ENCODE measurements around the gene NAPG.

DNA sequence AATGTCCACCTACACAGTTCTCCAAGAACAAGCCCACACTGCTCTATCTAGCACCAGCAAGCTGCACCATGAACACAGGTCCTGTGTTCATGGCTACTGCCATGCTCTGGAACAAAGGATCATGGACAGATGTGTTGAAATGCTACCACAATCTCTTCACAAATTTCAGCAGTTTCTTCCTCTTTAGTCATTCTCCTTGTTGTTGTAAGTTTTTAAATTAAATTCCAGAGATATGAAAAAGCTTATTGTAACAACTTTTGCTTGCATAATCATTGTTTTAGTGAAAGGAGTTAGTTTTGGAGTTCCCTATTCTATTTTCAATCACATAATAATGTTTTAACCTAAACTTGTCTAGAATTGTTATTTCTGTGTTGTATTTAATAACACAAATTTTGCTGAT, 17.2 kb upstream of the NAPG start:
- TF ChIP-seq, protein P1, sequence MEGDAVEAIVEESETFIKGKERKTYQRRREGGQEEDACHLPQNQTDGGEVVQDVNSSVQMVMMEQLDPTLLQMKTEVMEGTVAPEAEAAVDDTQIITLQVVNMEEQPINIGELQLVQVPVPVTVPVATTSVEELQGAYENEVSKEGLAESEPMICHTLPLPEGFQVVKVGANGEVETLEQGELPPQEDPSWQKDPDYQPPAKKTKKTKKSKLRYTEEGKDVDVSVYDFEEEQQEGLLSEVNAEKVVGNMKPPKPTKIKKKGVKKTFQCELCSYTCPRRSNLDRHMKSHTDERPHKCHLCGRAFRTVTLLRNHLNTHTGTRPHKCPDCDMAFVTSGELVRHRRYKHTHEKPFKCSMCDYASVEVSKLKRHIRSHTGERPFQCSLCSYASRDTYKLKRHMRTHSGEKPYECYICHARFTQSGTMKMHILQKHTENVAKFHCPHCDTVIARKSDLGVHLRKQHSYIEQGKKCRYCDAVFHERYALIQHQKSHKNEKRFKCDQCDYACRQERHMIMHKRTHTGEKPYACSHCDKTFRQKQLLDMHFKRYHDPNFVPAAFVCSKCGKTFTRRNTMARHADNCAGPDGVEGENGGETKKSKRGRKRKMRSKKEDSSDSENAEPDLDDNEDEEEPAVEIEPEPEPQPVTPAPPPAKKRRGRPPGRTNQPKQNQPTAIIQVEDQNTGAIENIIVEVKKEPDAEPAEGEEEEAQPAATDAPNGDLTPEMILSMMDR (IDR thresholded peaks at IDR 0.05) = no peak
- TF ChIP-seq, protein P2, sequence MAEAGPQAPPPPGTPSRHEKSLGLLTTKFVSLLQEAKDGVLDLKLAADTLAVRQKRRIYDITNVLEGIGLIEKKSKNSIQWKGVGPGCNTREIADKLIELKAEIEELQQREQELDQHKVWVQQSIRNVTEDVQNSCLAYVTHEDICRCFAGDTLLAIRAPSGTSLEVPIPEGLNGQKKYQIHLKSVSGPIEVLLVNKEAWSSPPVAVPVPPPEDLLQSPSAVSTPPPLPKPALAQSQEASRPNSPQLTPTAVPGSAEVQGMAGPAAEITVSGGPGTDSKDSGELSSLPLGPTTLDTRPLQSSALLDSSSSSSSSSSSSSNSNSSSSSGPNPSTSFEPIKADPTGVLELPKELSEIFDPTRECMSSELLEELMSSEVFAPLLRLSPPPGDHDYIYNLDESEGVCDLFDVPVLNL (CRISPR knock-in tag; IDR thresholded peaks at IDR 0.05; ENCODE audit: borderline replicate concordance, low read depth) = no peak
- TF ChIP-seq ATF1 (CRISPR knock-in tag; IDR thresholded peaks at IDR 0.05) = no peak
- TF ChIP-seq, protein P3, sequence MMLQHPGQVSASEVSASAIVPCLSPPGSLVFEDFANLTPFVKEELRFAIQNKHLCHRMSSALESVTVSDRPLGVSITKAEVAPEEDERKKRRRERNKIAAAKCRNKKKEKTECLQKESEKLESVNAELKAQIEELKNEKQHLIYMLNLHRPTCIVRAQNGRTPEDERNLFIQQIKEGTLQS (CRISPR knock-in tag; conservative IDR thresholded peaks at IDR 0.05) = no peak
- TF ChIP-seq, protein P4, sequence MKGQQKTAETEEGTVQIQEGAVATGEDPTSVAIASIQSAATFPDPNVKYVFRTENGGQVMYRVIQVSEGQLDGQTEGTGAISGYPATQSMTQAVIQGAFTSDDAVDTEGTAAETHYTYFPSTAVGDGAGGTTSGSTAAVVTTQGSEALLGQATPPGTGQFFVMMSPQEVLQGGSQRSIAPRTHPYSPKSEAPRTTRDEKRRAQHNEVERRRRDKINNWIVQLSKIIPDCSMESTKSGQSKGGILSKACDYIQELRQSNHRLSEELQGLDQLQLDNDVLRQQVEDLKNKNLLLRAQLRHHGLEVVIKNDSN (CRISPR knock-in tag; IDR thresholded peaks at IDR 0.05) = no peak
- TF ChIP-seq GABPB1 (CRISPR knock-in tag; IDR thresholded peaks at IDR 0.05) = no peak
- TF ChIP-seq, protein P5, sequence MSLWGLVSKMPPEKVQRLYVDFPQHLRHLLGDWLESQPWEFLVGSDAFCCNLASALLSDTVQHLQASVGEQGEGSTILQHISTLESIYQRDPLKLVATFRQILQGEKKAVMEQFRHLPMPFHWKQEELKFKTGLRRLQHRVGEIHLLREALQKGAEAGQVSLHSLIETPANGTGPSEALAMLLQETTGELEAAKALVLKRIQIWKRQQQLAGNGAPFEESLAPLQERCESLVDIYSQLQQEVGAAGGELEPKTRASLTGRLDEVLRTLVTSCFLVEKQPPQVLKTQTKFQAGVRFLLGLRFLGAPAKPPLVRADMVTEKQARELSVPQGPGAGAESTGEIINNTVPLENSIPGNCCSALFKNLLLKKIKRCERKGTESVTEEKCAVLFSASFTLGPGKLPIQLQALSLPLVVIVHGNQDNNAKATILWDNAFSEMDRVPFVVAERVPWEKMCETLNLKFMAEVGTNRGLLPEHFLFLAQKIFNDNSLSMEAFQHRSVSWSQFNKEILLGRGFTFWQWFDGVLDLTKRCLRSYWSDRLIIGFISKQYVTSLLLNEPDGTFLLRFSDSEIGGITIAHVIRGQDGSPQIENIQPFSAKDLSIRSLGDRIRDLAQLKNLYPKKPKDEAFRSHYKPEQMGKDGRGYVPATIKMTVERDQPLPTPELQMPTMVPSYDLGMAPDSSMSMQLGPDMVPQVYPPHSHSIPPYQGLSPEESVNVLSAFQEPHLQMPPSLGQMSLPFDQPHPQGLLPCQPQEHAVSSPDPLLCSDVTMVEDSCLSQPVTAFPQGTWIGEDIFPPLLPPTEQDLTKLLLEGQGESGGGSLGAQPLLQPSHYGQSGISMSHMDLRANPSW (CRISPR knock-in tag; conservative IDR thresholded peaks at IDR 0.05; ENCODE audit: low read depth) = no peak
- no peak for TF ChIP-seq ZNF416 (CRISPR knock-in tag; IDR thresholded peaks at IDR 0.05)
